GM12878 (cell line): Measurements from ENCODE around the gene KIF20B.

ENCODE experiments used
- CTCF ChIP-seq, 3 experiments: IDR thresholded peaks in 2 of 3; conservative IDR thresholded peaks in 1 of 3; 2 replicates each; pipeline ENCODE4 v1.5.1; 2011; ENCODE audit warnings: low read depth in 3 of 3, low read length in 3 of 3, mild to moderate bottlenecking in 3 of 3, control low read depth in 2 of 3, moderate library complexity in 2 of 3, inconsistent platforms in 1 of 3, mixed read lengths in 1 of 3; ENCODE audit not compliant: control insufficient read depth in 2 of 3, insufficient read depth in 1 of 3; ENCODE audit errors: extremely low read depth in 1 of 3
- EZH2 ChIP-seq: IDR thresholded peaks from 2 replicates; pipeline ENCODE4 v1.6.1; 2012; ENCODE audit warnings: low read depth, mild to moderate bottlenecking, control low read depth, inconsistent platforms, low read length, borderline replicate concordance; ENCODE audit not compliant: control insufficient read depth
- JUND ChIP-seq: IDR thresholded peaks from 2 replicates; pipeline ENCODE4 v1.6.1; 2012; ENCODE audit warnings: low read depth, mild to moderate bottlenecking, low read length, improper control_type of control experiment, moderate library complexity
- MXI1 ChIP-seq: fragments of 150-350 bp; IDR thresholded peaks from 2 replicates; pipeline ENCODE4 v1.6.1; 2011; ENCODE audit warnings: low read depth, mild to moderate bottlenecking, inconsistent platforms, low read length, improper control_type of control experiment
- NFIC ChIP-seq: IDR thresholded peaks from 2 replicates; pipeline ENCODE4 v1.6.1; 2012; ENCODE audit warnings: low read depth, mild to moderate bottlenecking, inconsistent platforms, low read length, moderate library complexity
- RAD51 ChIP-seq: fragments of 450-650 bp; IDR thresholded peaks from 2 replicates; pipeline ENCODE4 v1.6.1; 2016; ENCODE audit warnings: moderate library complexity, mild to moderate bottlenecking, inconsistent platforms

- TF ChIP-seq EZH2 (no peak), NFIC (no peak), RAD51 (no peak), MXI1 (no peak), CTCF (IDR thresholded peaks at IDR 0.05 in 2 of 3, conservative IDR thresholded peaks at IDR 0.05 in 1 of 3; ENCODE audit: control insufficient read depth in 2 of 3, extremely low read depth in 1 of 3, insufficient read depth in 1 of 3, low read depth in 3 of 3, low read length in 3 of 3) (no peak), JUND (no peak)
Observed at GRCh38 chr10:89665302-89665701, 36.1 kb upstream of the KIF20B start.
